OCI-LY1 (cell line): ENCODE results near the gene PAK4.

Experiments
- H2AFZ ChIP-seq: fragments of 200-600 bp; sonication (generic), shearing (Covaris generic); 2 replicates; pipeline ENCODE4 v1.6.0; 2014; ENCODE audit warnings: antibody characterized with exemption, mild to moderate bottlenecking, low read length
- H3F3A ChIP-seq: fragments of 200-600 bp; sonication (generic), shearing (Covaris generic); 2 replicates; pipeline ENCODE4 v1.6.0; 2014; ENCODE audit warnings: mild to moderate bottlenecking, antibody characterized with exemption, low read length, moderate library complexity; ENCODE audit not compliant: insufficient read depth
- H3K27ac ChIP-seq: fragments of 200-600 bp; sonication (generic); 2 replicates; pipeline ENCODE4 v1.5.1; 2014; ENCODE audit warnings: low read length, mixed run types, mild to moderate bottlenecking, low read depth; ENCODE audit not compliant: poor library complexity, severe bottlenecking
- H3K27me3 ChIP-seq: fragments of 200-600 bp; sonication (generic); 2 replicates; pipeline ENCODE4 v1.6.0; 2014; ENCODE audit warnings: antibody characterized with exemption, mild to moderate bottlenecking, low read length, moderate library complexity; ENCODE audit not compliant: insufficient read depth
- H3K36me3 ChIP-seq: fragments of 200-600 bp; sonication (generic); 2 replicates; pipeline ENCODE4 v1.6.1; 2014; ENCODE audit warnings: mild to moderate bottlenecking, antibody characterized with exemption, low read length, moderate library complexity, mixed read lengths; ENCODE audit not compliant: insufficient read depth
- H3K4me1 ChIP-seq: fragments of 200-600 bp; sonication (generic); 2 replicates; pipeline ENCODE4 v1.5.1; 2014; ENCODE audit warnings: mild to moderate bottlenecking, low read length, moderate library complexity; ENCODE audit not compliant: insufficient read depth, severe bottlenecking
- H3K4me2 ChIP-seq: fragments of 200-600 bp; sonication (generic), shearing (Covaris generic); 2 replicates; pipeline ENCODE4 v1.6.1; 2014; ENCODE audit warnings: low read length
- H3K4me3 ChIP-seq: fragments of 200-600 bp; sonication (generic); 2 replicates; pipeline ENCODE4 v1.5.1; 2014; ENCODE audit warnings: low read length, low read depth, mild to moderate bottlenecking, mixed read lengths; ENCODE audit not compliant: poor library complexity, severe bottlenecking
- H3K79me2 ChIP-seq: fragments of 200-600 bp; shearing (Covaris generic); 2 replicates; pipeline ENCODE4 v1.6.1; 2016; ENCODE audit warnings: mixed run types, low read length, mixed read lengths; ENCODE audit not compliant: insufficient read depth
- H3K9ac ChIP-seq: fragments of 200-600 bp; sonication (generic), shearing (Covaris generic); 2 replicates; pipeline ENCODE4 v1.6.1; 2014; ENCODE audit warnings: mild to moderate bottlenecking, low read length, mixed read lengths
- H3K9me2 ChIP-seq: fragments of 200-600 bp; sonication (generic), shearing (Covaris generic); 2 replicates; pipeline ENCODE4 v1.6.1; 2014; ENCODE audit warnings: low read depth, mild to moderate bottlenecking, low read length, mixed read lengths
- H3K9me3 ChIP-seq: fragments of 200-600 bp; shearing (Covaris generic); 2 replicates; pipeline ENCODE4 v1.6.1; 2014; ENCODE audit warnings: low read length, mixed read lengths
- H4K20me1 ChIP-seq: fragments of 200-600 bp; sonication (generic), shearing (Covaris generic); 2 replicates; pipeline ENCODE4 v1.6.0; 2016; ENCODE audit warnings: mild to moderate bottlenecking, low read length; ENCODE audit not compliant: insufficient read depth
- EZH2 ChIP-seq: fragments of 200-600 bp; sonication (generic), shearing (Covaris generic); IDR thresholded peaks from 2 replicates; pipeline ENCODE4 v1.8.0; 2017; ENCODE audit warnings: borderline replicate concordance, mixed run types, mild to moderate bottlenecking, antibody characterized with exemption, low read length, moderate library complexity, mixed read lengths
- TF ChIP-seq, protein P1 (sequence below): fragments of 200-600 bp; sonication (generic), shearing (Covaris generic); IDR thresholded peaks from 2 replicates; pipeline ENCODE4 v1.5.1; 2017; ENCODE audit warnings: mild to moderate bottlenecking, antibody characterized with exemption, low read length, moderate library complexity, mixed read lengths

Gene PAK4

DNA sequence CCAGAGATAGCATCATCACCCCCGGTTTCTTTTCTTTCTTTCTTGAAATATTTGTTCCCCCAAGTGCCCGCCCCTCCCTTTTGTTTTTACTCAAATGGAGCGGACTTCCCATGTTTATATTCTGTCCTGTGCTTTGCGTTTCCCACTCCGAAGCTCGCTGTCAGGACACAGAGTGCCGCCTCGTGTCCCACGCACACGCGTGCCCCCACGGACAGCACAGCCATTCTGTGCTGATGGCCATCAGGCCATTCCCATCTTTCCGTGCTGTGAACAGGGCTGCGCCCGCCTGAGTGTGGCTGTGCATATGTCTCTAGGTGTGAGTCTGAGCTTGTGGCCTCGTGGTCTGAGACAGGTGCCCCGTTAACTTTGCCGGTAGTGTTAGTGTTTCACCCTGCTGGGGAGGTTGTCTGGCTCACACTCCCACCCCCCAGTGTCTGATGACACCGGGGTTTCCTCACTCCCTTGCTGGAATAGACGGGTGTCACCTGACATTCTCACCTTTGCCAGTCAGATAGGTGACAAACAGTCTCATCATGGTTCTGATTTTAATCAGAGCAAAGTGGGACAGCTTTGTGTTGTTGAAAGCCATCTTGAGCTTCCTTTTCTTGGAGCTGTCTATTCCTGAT lies 6.9 kb downstream of the PAK4 start:
- Histone ChIP-seq H3K36me3 (no peaks in the 10 kb centered on the region), H4K20me1 (peaks cover 3% of the 10 kb centered on the region; the same call in 1 of the 2 replicates), H2AFZ (no peak overlapping the region), H3K27me3 (no peaks in the 10 kb centered on the region), H3K27ac (no peak overlapping the region), H3K9me2 (no peaks in the 10 kb centered on the region), H3K4me1 (no peaks in the 10 kb centered on the region), H3K9me3 (no peaks in the 10 kb centered on the region), H3F3A (no peaks in the 10 kb centered on the region), H3K4me2 (no peak overlapping the region), H3K79me2 (no peaks in the 10 kb centered on the region), H3K9ac (no peak overlapping the region), H3K4me3 (no peak overlapping the region)
- no peak for TF ChIP-seq EZH2
- TF ChIP-seq, protein P1, sequence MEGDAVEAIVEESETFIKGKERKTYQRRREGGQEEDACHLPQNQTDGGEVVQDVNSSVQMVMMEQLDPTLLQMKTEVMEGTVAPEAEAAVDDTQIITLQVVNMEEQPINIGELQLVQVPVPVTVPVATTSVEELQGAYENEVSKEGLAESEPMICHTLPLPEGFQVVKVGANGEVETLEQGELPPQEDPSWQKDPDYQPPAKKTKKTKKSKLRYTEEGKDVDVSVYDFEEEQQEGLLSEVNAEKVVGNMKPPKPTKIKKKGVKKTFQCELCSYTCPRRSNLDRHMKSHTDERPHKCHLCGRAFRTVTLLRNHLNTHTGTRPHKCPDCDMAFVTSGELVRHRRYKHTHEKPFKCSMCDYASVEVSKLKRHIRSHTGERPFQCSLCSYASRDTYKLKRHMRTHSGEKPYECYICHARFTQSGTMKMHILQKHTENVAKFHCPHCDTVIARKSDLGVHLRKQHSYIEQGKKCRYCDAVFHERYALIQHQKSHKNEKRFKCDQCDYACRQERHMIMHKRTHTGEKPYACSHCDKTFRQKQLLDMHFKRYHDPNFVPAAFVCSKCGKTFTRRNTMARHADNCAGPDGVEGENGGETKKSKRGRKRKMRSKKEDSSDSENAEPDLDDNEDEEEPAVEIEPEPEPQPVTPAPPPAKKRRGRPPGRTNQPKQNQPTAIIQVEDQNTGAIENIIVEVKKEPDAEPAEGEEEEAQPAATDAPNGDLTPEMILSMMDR: no peak

- H3K27me3 ChIP-seq: no peaks in the 10 kb centered on the region
- H3K4me2 ChIP-seq: no peak overlapping the region
- H4K20me1 ChIP-seq: peaks cover 3% of the 10 kb centered on the region; the same call in 1 of the 2 replicates
- H3K27ac ChIP-seq: no peak overlapping the region
- H3K4me3 ChIP-seq: no peak overlapping the region
- no peaks in the 10 kb centered on the region for H3K36me3 ChIP-seq
- H3K9me3 ChIP-seq: no peaks in the 10 kb centered on the region
- H3K9ac ChIP-seq: no peak overlapping the region
- H3F3A ChIP-seq: no peaks in the 10 kb centered on the region
- no peaks in the 10 kb centered on the region for H3K9me2 ChIP-seq
- H3K79me2 ChIP-seq: no peaks in the 10 kb centered on the region
- no peaks in the 10 kb centered on the region for H3K4me1 ChIP-seq
- no peak overlapping the region for H2AFZ ChIP-seq
- TF ChIP-seq EZH2: no peak
- TF ChIP-seq, protein P1: no peak
Measured at GRCh38 chr19:39133431-39134270, 8.1 kb downstream of the PAK4 start.

DNA sequence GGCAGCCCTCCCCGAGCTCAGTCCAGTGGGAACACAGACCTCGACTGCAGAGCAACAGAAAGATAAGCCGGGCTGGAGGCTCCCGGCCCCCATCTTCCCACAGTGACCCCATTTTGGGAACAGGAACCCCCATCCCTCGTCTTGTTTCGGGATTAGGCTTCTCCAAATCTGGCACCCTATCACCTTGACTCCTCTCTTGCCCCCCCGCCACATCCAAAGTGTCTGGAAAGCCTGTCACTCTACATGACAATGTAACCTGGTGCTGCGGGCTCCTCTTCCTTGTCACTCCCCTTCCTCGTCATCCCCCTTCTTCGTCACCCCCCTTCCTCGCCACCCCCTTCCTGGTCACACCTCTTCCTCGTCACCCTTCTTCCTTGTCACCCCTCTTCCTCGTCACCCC lies 10.1 kb downstream of the PAK4 start:
- Histone ChIP-seq H3K4me2 (no peak overlapping the region), H3K36me3 (no peaks in the 10 kb centered on the region), H4K20me1 (peaks cover 3% of the 10 kb centered on the region; the same call in 1 of the 2 replicates), H2AFZ (no peak overlapping the region), H3K27ac (no peak overlapping the region), H3K4me3 (no peak overlapping the region), H3F3A (no peaks in the 10 kb centered on the region), H3K79me2 (no peaks in the 10 kb centered on the region), H3K9ac (no peak overlapping the region), H3K27me3 (no peaks in the 10 kb centered on the region), H3K4me1 (no peaks in the 10 kb centered on the region), H3K9me3 (no peaks in the 10 kb centered on the region), H3K9me2 (no peaks in the 10 kb centered on the region)
- TF ChIP-seq EZH2: no peak
- TF ChIP-seq, protein P1: no peak
